GM20000 (cell line): ENCODE results near the gene ZNF574.

ENCODE experiments used
- DNase-seq: peaks from one replicate; pipeline ENCODE4 v3.0.0; 2012; ENCODE audit warnings: low spot score
- TF ChIP-seq, protein P1 (sequence below): IDR thresholded peaks from 2 replicates; pipeline ENCODE4 v1.5.1; 2012; ENCODE audit warnings: mild to moderate bottlenecking, control low read depth; ENCODE audit errors: extremely low read depth, missing control alignments

ZNF574 gene

GRCh38 chr19:42091742-42092141 lies 15.8 kb downstream of the ZNF574 start:
- TF ChIP-seq, protein P1, sequence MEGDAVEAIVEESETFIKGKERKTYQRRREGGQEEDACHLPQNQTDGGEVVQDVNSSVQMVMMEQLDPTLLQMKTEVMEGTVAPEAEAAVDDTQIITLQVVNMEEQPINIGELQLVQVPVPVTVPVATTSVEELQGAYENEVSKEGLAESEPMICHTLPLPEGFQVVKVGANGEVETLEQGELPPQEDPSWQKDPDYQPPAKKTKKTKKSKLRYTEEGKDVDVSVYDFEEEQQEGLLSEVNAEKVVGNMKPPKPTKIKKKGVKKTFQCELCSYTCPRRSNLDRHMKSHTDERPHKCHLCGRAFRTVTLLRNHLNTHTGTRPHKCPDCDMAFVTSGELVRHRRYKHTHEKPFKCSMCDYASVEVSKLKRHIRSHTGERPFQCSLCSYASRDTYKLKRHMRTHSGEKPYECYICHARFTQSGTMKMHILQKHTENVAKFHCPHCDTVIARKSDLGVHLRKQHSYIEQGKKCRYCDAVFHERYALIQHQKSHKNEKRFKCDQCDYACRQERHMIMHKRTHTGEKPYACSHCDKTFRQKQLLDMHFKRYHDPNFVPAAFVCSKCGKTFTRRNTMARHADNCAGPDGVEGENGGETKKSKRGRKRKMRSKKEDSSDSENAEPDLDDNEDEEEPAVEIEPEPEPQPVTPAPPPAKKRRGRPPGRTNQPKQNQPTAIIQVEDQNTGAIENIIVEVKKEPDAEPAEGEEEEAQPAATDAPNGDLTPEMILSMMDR: no peak
- DNase-seq: no peak

- TF ChIP-seq, protein P1: peak; percentile 52
- peak; percentile 57 for DNase-seq
These were observed 16.4 kb downstream of the ZNF574 start for GRCh38 chr19:42092350-42092749.

GRCh38 chr19:42093505-42093904 lies 17.5 kb downstream of the ZNF574 start:
- DNase-seq: no peak
- TF ChIP-seq, protein P1: no peak

- TF ChIP-seq, protein P1: no peak
- no peak for DNase-seq
These were observed 18.0 kb downstream of the ZNF574 start for GRCh38 chr19:42093926-42094325.

DNA sequence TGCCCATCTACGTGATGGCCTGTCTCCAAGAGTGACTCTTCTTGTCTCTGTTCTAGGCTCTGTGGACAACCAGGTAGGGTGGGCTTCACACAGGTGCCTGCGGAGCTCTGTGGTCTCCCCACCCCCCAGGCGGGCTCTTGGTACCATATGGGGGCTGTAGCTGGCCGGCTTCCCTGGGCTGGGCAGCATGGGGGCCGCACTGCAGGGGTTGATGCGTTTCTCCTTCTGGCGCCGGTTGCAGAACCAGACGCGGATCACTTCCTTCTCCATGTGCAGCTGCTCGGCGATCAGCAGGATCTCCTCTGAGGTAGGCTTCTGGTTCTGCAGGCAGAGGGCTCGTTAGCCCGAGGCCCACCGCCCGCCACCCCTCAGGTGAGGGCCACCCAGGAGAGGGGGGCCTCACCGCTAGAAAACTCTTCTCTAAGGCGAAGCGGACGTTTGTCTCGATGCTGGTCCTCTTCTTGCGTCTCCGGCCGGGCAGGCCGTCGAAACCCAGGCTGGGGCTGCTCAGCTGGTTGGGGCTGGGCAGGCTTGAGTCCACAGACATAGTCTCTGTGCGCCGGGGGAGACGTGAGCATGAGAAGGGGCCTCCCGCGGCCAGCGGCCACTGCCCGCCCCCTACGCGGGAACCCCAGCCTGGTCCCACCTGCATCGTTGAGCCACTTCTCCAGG lies 19.3 kb downstream of the ZNF574 start:
- DNase-seq: no peak
- TF ChIP-seq, protein P1: no peak

GRCh38 chr19:42095814-42096230 lies 19.9 kb downstream of the ZNF574 start:
- TF ChIP-seq, protein P1: no peak

DNA sequence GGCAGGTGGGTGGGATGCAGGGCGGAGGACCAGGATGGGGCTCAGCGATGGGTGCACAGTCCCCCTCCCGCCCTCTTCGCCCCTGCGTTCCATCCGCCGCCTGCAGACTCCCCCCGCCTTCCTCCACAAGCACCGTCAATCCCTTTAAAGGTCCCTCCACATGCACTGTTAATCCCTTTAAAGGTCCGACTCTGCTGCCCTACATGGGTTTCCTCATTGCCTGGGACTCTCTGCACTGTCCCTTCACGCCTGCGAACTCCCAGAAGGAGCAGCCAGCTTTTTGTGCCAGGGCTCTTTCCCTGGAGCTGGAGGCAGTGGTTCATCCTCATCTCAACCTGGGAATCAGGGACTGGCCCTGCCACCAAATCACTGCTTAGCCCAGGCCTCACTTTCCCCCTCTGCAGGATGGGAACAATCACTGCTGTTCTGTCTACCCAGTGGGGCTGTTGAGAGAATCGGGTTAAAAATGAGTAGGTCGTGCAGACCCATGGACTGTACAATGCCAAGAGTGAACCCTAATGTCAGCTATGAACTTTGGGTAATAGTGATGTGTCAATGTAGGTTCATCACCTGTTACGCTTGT lies 20.4 kb downstream of the ZNF574 start:
- TF ChIP-seq, protein P1: no peak
- no peak for DNase-seq

More at GRCh38 chr19:42095814-42096230, 19.9 kb downstream of the ZNF574 start:
- no peak for DNase-seq
